Subcutaneous preadipocyte (primary cell): ENCODE results near the gene RNASE4. TPM values are rescaled to one million over a fixed set of nuclear protein-coding genes. Genes with fewer than 3 reads are reported as not detected.

ENCODE experiments used
- small RNA-seq: library from RNA; depleted of rRNA; stranded (forward); fragments of <200 nt; gene quantifications from one replicate; pipeline ENCODE3, GENCODE V24; 2012
- total RNA-seq: library from RNA; depleted of rRNA; stranded (reverse); fragments of >200 nt; gene quantifications from 2 replicates; pipeline ENCODE4 v1.2.3, GENCODE V29; 2012

Gene RNASE4
- total RNA-seq: 4.7 and 25.4 TPM in 2 replicates

GRCh38 chr14:20683891-20684661, at the start of gene RNASE4:
RNASE4 (plus strand) TSS chr14:20684560; CDS start chr14:20699372, 14,812 bp downstream.

GRCh38 chr14:20641591-20641990, 42.8 kb upstream of the RNASE4 start, which contains the start of gene OR6S1:
OR6S1 (minus strand) TSS chr14:20641691; CDS start chr14:20641691, 0 bp downstream.

GRCh38 chr14:20688167-20688839, 3.9 kb downstream of the RNASE4 start, which contains the start of gene ANG:
ANG (plus strand) TSS chr14:20688764; CDS start chr14:20693565, 4,801 bp downstream.

GRCh38 chr14:20745571-20746358, 61.4 kb downstream of the RNASE4 start, which contains the start of gene EDDM3A:
EDDM3A (plus strand) TSS chr14:20745887; CDS start chr14:20747581, 1,694 bp downstream.

Small RNAs within 50 kb of the gene (small RNA-seq; reads per million reads assigned to genes)
- gene RF00019: not detected

Other genes with a start within 250 kb of the RNASE4 start
- under 0.01 and 0.20 TPM in 2 replicates for gene KLHL33, start 248.4 kb upstream of the RNASE4 start, total RNA-seq
- gene OSGEP, start 229.7 kb upstream of the RNASE4 start, total RNA-seq: 41.2 and 43.0 TPM in 2 replicates
- gene APEX1, start 229.3 kb upstream of the RNASE4 start, total RNA-seq: 36.6 and 52.2 TPM in 2 replicates
- gene PIP4P1, start 223.1 kb upstream of the RNASE4 start, total RNA-seq: 23.5 and 27.9 TPM in 2 replicates
- gene PNP, start 215.2 kb upstream of the RNASE4 start, total RNA-seq: 65.0 and 73.9 TPM in 2 replicates
- not detected in 2 replicates for gene RNASE10, start 179.0 kb upstream of the RNASE4 start, total RNA-seq
- gene RNASE9, start 123.5 kb upstream of the RNASE4 start, total RNA-seq: not detected in 2 replicates
- gene RNASE11, start 96.6 kb upstream of the RNASE4 start, total RNA-seq: not detected in 2 replicates
- gene RNASE12, start 93.2 kb upstream of the RNASE4 start, total RNA-seq: not detected in 2 replicates
- gene OR6S1, start 42.9 kb upstream of the RNASE4 start, total RNA-seq: not detected in 2 replicates
- gene ANG, start 4.2 kb downstream of the RNASE4 start, total RNA-seq: 3.7 and 7.0 TPM in 2 replicates
- gene EDDM3A, start 61.3 kb downstream of the RNASE4 start, total RNA-seq: not detected in 2 replicates
- gene EDDM3B, start 83.8 kb downstream of the RNASE4 start, total RNA-seq: not detected in 2 replicates
- not detected in 2 replicates for gene RNASE6, start 96.7 kb downstream of the RNASE4 start, total RNA-seq
- gene RNASE1, start 118.3 kb downstream of the RNASE4 start, total RNA-seq: not detected in 2 replicates
- gene RNASE3, start 206.8 kb downstream of the RNASE4 start, total RNA-seq: not detected in 2 replicates